Activated CD8-positive, alpha-beta memory T cell treated with anti-CD3 and anti-CD28 coated beads, Interleukin-2, amount 50 U/mL, for 1 hour (primary cell): ENCODE measurements around the gene THAP2.

Experiments
- DNase-seq: peaks from one replicate; pipeline ENCODE4 v3.0.0-alpha.2; 2020; ENCODE audit errors: extremely low read depth

The THAP2 gene

GRCh38 chr12:71703206-71703605 lies 39.1 kb downstream of the THAP2 start:
- DNase-seq = no peak

DNA sequence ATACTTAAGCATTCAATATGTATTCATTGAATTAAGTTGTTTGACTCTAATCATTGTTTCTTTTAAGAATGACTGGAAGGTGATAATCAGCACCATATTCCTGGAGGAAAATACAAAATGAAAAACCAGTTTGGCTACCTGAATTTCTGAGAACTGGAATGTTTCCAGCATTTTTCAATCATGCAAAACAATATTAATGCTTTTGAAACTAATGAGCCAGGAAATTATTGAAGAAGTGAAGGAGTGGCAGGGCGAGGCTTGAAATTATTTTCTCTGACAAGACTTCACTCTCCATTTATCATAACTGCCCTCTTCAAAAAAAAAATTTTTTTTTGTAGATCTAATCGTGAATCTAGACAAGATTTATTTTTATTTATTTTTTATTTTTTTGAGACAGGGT lies 40.8 kb downstream of the THAP2 start:
- DNase-seq = no peak

DNA sequence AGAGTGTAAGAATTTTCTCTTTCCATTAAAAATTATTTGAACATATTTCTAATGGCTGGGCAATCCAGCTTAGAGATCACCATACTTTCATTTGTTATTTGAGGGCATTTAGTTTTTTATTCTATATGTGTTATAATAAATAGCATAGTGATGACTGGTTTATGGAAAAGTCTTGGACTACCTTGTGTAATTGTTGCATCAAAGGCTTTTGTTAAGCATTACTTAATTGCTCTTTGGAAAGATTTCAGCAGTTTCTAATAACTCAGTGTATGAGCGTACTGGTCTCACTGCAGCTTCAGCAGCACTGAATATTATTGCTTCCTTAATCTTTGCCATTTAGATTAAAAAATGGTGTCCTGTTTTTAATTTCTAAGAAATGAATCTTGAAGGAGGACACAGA lies 44.6 kb downstream of the THAP2 start:
- DNase-seq = no peak

DNA sequence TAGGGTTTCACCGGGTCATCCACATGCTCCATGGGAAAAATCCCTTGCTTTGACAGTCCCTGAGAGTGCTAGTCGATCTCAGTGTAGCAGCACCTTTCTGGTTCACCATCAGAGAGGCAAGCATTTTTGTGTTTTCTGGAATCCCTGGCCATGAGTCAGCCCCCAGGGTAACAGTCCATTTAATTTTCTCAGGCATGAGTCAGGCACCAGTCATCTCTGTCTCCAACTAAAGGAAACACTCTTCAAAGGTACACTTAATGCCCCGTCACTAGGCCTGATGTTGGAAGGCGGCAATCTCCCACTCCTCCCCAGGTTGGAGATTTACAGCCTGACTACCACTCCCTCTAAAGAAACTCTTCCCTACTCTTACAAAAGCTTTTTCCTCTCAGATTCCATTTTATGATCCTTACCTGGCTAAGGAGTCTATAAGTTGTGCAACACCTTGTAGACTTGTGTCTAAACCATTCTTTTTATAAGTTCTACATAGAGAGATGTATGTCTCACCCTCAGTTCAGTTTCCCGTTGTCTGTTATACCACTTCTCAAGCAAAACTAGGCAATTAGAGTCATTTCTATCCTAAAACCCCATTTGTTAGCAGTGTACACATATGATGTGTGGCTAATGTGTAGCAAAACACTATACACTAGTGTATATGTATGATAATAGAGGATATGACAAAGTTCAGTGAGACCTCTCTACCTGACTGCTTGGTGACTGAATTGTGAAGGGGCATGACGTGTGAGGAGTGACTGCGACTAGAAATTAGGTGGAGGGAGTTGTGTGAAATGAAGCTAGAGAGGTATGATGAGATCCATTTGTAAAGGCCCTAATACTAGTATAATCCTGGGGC lies 46.4 kb downstream of the THAP2 start:
- no peak for DNase-seq

DNA sequence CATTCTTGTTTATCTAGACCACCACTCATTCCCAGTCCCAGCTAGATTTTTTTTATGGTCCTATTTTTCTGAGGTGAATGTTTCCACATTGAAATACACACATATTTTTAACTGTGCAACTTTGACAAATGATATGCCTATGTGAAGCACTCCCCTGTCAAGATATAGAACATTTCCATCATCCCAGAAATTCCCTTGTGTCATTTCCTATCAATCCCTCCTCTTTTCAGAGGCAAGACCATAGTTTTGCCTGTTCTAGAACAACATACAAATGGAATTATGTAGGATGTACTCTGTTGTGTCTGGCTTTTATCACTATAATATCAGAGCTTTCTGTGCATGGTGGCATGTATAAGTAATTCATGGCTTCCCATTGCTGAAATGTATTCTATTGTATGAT lies 54.5 kb downstream of the THAP2 start:
- no peak for DNase-seq

DNA sequence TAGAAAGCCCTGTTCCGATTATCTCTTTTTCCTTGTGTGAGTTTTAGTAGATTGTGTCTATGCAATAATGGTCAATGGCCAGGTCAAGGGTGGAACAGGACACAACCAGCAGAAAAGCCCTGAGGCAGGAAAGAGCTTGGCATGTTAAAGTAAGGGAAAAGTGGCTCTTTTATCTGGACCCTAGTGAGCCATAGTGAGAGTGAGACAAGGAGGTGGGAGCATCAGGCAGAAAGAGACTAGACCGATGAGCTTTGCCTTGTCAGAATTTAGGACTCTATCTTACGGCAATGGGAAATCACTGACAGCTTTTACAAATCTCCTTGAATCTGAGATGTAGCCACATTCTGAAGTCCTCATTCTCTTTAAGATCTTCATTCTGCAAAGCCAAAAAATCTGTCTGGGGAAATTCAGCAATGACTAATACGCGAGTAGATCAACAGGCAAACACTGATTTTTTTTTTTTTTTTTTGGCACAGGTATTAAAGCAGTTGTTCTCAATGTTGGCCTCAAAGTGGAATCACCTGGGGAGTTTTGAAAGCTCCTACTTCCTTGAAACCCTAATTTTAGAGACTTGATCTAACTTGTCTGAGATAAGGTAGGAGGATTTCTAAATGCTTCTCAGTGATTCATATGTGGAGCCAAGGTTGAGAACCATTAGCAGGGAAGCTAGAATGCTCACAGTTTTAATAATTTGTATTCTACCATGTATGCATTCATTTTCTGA lies 55.7 kb downstream of the THAP2 start:
- no peak for DNase-seq

DNA sequence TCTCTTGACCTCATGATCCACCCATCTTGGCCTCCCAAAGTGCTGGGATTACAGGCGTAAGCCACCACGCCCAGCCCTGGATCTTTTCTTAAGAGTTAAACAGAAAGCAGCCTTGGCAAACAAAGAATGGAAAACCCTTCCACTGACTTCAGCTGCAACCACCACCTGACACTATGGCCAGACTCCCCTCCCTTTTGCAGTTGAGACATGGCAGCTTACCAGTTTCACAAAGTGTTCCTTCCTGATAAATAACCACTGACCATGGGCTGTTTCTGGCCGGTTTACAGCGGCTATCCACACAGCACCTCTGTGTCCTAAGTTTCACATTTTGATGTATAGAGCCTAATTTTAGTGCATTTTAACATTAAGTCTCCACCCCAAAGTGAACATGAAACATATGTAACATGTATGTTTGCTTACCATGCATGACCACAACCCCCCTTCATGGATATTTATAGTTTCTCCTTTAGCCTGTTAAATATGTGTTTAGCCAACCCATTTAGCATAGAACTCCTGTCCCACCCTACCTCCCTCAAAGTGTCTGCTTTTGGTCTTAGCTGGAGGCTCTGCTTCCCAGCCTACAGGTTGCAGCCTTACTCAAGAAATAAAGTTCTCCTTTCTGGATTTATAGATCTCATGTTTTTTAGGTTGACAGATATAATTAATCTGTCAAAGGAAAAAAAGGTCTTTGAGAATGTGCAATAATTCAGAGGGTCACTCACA lies 57.8 kb downstream of the THAP2 start:
- no peak for DNase-seq

- DNase-seq = no peak
Measured at GRCh38 chr12:71725011-71725410, 60.9 kb downstream of the THAP2 start.

GRCh38 chr12:71726548-71726947 lies 62.4 kb downstream of the THAP2 start:
- no peak for DNase-seq

DNA sequence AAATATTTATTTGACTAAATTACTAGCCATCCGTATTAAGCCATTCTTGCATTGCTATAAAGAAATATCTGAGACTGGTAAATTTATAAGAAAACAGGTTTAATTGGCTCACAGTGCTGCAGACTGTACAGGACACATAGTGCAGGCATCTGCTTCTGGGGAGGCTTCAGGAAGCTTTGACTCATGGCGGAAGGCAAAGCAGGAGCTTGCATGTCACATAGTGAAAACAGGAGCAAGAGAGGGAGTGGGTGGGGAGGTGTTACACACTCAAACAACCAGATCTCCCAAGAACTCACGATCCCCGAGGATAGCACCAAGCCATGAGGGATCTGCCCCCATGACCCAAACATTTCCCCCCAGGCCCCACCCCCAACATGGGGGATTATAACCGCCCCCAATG lies 63.9 kb downstream of the THAP2 start:
- no peak for DNase-seq
